ENCODE data around the gene EFNB1. TPM values are rescaled to one million over a fixed set of nuclear protein-coding genes. Genes with fewer than 3 reads are reported as not detected.

EFNB1 gene
- total RNA-seq, 1 experiment from 2014 or later, result 14.9 TPM

DNA sequence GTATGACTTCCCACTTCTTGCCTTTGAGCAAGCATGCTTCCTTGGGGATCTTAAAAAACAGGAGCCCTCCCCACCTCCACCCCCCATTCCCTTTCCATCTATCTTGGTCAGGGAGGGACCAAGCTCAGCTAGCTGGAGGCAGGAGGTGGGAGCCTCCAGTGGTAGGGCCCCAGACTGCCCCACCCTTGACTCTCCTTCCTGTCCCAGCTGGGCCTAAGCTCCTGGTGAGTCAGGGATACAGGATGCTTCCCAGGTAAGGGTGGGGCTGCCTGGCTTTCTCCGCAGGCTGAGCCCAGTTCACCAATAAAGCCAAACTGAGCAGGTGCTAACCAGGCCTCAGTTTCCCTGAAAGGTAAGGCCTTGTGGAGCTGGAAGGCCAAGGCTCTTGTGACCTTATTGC, 15.2 kb downstream of the EFNB1 start:
- no peak for DNase-seq (ENCODE audit: low read depth)

DNA sequence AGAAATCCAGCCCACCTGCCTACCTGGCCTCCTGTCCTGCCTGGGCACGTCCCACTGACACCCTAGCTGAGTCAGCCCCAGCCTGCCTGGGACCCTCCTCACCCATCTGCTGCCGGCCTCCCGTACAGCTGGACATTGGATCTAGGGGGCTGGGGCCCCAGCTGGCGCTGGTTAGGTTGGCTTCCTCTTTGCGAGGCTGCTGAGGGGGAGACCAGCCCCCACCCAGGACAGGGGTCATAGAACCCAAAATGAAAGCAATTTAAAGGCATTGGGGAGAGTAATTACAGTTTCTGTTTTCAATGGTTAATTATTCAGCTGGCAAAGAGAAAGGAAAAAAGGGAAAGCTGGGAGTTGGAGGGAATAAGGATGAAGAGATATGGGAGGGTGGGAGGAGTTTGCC, 15.8 kb downstream of the EFNB1 start:
- DNase-seq (ENCODE audit: low read depth), result no peak

DNA sequence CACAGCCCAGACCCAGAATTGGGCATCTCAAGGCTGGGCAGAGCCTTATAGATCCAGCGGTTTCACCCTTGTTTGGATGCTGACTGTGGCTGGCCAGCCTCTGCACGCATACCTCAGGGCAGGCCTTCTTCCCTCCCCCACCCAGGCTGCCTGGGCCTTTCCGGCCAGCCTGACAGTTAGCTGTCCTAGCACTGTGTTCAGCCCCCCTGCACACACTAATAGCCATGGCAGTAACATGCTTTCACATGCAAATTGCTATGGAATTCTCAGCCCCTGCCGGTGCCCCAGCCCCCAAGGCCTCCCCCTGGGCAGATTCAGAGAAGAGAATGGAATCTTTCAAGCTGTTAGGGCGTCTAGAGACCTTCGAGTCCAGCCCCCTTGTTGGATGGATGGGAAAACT, 17.7 kb downstream of the EFNB1 start:
- no peak for DNase-seq (ENCODE audit: low read depth)

DNA sequence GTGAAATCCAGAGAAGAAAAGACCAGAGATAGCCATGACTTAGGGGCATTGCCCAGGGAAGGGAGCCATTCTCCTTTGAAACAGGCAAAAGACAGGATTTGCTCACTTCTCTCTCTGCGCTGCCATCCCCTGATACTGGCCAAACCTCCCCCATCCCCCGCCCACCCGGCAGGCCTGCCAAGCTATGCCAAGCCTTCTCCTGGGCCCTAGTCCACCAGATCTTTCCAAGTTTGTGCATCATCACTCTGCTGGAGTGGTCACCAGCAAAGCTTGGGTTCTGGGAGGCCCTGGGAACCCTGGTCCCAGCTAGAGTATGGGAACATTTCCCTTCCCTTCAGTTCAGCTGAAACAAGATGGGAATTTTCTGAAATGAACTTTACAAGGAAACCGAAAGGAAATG, 18.4 kb downstream of the EFNB1 start:
- no peak for DNase-seq (ENCODE audit: low read depth)

DNA sequence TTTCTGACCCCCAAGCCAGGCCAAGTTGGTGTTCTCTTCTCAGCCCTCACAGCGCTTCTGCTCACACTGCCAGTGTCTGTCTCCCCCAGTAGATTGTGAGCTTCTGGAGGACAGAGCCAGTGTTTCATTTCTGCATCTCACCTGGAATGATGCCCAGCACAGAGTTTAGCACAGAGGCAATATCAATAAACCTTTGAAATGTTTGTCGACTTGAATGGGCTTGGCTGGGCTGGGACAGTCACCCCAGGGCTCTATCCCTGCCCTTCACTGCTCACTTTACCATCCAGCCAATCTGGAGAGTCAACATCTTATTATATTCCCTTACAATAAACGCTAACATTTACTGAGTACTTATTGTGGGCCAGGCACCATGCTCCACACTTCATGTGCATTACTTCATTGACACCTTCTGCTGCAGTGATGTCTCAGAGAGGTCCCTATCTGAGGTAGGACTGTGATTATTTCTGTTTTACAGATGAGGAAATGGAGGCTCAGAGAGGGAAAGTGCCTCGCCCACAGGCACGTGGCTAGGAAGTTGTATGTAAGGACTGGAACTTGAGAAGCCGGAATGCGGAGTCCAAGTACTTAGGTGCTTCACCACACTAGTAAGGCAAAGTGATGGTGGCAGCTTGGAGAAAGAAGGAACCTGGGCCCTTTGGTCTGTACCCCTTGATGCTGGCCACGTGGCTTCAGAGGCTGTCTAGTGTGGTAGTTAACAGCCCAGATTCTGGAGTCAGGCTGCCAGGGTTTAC, 19.5 kb downstream of the EFNB1 start:
- DNase-seq (ENCODE audit: low read depth), result no peak

DNA sequence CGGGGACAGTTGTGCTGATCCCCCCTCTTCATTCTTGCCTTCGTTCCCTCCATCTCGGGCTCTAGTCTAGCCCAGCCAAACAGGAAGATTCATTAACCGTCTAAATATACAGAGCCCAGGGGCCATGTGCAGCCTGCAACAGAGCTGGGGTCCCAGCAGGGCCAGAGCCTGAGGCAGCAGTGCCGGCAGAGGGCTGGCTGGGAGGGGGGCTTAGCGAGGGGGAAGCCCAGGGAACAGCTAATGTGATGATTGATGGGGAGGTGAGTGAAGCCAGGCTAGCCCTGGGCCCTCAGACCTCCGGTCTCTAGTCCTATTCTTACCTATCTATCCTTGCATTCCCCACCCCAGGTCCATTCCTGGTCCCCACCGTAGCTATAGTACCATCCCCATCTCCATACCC, 22.3 kb downstream of the EFNB1 start:
- DNase-seq (ENCODE audit: low read depth), result no peak

DNA sequence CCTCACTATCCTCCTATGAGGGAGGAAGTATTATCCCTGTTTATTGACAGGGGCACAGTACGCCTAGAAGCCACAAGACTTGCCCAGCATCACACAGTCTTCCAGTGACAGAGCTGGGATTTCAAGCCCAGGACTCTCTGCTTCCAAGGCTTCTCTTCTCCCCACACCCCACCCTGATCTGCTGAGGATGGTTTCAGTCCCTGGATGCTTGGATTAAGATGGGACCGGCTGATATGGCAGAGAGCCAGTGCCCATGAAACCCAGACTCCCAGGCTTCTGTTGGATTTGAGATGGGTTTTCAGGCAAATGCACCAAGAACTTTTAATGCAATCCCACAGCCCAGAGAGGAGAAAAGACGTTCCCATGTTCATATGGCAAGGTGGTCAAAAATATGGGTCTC, 23.2 kb downstream of the EFNB1 start:
- DNase-seq (ENCODE audit: low read depth), result no peak

DNA sequence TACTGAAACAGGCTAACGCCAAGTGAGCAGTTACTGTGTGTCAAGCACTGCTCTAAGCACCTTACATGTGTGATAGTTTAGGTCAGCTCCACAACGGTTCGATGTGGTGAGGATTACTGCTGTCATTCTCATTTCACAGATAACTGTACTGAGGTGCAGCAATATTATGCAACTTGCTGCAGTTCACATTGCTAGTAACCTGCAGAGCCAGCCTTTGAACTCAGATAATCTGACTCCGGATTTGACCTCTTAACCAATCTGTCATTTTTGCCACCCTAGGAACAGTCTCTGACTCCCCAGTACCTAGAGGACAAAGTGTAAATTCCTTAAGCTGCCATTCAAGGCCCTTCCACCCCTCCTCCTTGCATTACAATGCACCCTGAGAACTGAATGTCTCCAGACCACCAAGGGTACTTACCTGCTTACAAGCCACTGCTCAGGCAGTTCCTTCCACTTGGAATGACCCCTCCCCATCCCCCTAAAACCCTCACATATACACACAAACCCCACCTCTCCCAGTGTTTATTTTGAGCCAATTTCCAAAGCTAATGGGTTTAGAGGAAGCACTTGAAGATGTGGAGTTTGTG, 24.9 kb downstream of the EFNB1 start:
- no peak for DNase-seq (ENCODE audit: low read depth)

DNA sequence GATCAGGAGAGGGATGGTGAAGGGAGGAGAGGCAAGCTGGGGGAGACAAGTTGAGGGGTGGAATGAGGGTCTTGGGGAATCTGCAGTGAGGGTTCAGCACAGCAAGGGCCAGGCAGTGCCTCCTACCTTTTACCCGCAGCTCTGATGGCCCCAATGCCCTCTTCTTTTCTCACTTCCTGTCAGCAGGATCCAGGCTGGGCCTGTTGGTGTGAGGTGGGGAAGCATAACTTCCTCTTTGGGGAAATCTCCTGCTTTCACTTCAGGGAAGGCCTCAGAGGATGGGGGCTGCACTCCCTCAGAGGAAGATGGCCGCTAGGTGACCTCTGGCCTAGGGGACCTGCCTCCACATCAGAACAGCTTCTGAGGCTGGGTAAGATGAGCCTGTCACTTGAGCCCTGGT, 36.5 kb downstream of the EFNB1 start:
- DNase-seq (ENCODE audit: low read depth), result no peak

DNA sequence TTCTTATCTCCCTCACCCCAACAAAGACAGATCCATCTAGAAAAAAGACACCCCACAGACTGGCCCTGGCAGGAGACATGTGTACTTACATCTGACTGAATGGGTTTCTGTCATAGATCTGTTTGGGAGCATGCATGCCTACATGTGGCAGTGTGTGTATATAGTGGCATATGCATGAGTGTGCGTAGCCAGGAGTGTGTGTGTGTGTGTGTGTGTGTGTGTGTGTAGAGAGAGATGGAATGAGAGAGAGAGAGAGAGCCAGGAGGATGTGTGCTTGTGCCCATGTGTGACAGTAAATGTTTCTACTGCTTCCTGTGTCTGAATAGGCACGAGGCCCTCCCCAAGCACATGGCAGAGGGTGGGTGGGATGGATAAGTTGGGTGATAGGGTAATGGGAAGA, 37.1 kb downstream of the EFNB1 start:
- DNase-seq (ENCODE audit: low read depth), result no peak

DNA sequence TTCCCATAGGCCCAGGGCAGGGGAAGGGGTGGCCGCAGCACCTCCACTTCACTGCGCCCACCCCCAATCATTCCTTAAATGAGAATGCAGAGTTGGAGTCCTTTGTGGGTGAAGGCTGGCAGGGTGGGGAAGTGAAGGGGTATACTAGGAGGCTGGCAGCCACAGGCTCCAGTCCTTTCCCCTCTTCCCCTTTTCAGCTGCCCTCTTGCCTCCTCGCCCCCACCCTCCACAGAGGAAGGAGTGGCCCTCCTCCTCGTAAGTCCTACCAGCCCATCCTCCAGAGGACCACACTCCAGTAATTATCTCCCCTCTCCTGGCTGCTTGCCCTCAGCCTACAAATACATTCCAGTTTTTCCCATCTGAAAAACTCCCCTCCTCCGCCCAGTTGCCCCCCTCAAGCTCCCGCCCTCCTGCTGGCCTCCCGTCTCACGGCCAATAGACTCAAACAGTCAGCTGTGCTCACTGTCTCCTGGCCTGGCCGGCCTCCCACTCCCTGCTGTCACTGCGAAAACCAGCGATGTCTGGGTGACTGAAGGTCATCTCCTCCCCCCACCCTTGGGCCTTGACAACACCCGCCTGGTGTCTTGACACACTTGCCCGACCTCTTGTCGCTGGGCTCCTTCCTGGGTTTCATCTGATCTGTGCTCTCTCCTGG, 38.8 kb downstream of the EFNB1 start:
- DNase-seq (ENCODE audit: low read depth), result no peak

DNA sequence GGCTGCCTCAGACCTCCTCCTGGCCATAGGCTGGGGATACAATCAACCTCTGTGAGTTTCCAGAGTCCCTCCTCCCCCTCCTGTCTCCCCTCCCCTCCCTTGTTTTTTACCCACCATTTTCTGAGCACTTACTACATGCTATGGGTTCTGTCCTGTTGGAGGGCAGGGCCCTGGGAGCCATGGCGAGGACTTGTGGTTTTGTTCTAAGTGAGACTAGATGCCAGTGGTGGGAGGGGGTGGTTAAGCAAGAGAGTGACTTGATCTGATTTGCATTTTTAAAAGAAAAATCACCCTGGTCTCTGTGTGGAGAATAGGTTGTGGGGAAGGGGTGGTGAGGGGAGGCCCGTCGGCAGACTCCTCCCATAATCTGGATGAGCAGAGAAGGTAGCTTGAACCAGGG, 39.5 kb downstream of the EFNB1 start:
- DNase-seq (ENCODE audit: low read depth), result no peak

DNA sequence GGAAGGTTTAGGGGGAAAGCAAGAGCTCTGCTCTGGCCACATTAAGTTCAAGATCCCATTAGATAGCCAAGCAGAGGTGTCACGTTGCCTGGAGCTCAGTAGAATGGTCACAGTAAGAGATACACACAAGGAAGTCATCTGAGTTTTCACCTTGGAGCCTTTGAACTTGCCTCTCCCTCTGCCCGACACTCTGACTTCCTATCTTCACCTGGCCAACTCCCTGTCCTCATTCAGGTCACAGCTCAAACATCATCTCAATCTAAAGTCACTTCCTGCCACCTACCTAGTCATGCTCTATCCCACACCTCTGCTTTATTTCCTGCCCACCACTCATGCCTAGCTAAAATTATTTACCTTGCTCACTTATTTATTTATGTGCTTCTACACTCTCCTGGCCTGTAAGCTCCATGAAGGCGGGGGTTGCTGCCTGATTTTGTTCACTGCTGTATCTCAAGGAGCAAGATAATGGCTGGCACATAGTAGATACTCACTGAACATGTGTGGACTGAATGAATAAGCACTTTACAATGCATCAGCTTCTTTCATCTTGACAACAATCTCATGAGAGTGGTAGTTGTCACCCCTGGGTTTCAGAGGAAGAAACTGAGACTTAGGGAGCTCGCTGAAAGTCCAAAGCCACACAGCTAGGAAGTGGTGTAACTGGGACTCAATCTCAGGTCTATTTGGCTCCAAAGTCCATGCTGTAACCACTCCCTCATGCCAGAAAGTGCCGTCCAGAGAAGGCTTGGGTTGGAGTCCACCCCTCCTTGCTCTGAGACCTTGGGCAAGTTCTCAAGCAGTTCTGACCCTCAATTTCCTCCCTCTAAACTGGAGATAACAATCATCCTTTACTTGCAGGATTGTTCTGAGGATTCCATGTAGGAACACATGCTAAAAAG, 40.3 kb downstream of the EFNB1 start:
- no peak for DNase-seq (ENCODE audit: low read depth)

DNA sequence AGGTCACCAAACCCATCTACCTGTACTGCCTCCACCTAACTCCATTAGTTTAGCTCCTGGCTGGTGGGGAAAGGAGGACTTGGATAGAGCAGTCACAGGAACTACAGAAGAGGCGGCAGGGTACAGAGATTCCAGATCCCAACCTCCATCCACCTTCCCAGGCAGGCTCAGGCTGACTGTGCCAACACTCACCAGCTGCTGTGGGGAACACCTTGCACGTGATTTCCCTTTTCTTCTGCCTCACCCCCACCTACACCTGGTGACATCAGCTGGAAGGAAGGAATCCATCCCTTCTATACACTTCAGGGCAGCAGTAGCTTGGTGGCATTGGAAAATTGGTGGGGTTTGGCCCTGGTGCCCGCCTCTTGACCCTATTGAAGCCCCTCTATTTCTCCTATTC, 41.5 kb downstream of the EFNB1 start:
- no peak for DNase-seq (ENCODE audit: low read depth)

DNA sequence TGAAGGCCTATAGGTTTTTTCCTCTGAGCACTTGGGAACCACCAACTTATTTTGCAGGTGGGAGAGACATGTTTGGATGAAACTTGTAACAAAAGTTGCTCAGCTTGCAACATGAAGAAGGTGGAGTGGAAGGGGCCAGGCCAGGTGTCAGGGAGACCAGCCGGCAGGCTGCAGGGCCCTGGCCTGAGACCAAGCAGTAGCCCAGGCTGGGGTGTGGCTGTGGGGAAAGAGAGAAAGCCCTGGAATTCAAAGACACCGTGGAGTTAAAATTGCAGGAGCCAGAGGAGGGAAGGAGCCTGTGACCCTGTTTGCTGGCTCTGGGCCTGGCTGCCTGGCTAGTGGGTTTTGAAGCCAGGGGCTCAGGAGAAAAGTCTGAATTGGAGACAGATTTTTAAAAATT, 43.4 kb downstream of the EFNB1 start:
- no peak for DNase-seq (ENCODE audit: low read depth)

DNA sequence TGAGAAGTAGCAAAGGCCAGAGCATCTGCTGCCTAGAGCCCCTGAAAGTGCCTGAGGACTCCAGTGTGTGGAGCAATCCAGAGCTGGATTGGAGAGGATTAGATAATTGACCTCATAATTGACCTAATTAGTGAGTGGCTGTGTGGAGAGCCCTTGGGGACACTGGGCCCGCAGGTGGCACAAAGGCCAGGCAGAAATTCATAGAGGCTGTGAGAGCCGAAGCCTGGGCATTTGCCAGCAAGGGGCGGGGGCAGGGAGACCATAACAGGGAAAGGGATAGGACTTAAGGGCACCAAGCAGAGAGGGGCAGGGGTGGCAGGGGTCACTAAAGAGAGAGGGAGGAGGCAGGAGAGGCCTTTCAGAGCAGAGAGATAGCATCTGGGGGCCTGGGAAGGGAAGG, 45.3 kb downstream of the EFNB1 start:
- no peak for DNase-seq (ENCODE audit: low read depth)

DNA sequence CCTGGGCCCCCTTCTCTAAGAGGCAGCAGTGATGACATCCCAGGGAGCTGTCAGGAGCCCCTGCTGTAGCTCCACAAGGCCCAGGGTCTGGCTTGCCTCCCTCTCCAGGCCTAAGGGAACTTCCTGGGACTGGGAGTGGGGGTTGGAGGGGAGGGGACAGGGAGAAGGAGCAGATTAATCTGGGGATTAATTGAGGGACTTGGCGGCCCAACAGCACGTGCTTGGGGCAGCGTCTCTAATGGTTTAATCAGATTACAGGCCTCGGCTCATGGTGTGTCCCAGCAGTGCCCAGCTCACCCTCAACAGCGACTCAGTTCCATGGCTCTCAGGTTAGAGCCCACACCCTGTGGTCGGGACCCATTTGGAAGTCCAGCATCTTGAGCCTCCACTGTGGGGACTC, 47.9 kb downstream of the EFNB1 start:
- no peak for DNase-seq (ENCODE audit: low read depth)

DNA sequence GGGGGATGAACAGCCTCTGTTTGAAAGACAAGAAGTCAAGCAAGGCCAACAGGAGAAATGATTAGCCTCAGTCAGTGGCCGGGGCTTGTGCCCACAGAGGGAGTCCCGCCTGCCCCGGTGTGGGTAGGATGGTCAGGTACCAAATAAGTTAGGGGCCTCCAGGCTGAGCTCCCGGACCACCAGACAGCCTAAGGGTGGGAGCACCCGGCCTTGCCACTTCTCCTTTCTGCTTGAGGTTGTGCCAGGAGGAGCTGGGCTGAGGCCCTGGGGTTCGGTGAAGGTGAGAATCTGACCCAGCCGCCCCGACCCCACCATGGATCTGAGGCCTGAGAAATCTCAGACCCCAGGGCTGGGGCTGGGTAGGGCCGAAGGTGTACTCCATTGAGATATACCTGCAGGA, 48.8 kb downstream of the EFNB1 start:
- no peak for DNase-seq (ENCODE audit: low read depth)

DNA sequence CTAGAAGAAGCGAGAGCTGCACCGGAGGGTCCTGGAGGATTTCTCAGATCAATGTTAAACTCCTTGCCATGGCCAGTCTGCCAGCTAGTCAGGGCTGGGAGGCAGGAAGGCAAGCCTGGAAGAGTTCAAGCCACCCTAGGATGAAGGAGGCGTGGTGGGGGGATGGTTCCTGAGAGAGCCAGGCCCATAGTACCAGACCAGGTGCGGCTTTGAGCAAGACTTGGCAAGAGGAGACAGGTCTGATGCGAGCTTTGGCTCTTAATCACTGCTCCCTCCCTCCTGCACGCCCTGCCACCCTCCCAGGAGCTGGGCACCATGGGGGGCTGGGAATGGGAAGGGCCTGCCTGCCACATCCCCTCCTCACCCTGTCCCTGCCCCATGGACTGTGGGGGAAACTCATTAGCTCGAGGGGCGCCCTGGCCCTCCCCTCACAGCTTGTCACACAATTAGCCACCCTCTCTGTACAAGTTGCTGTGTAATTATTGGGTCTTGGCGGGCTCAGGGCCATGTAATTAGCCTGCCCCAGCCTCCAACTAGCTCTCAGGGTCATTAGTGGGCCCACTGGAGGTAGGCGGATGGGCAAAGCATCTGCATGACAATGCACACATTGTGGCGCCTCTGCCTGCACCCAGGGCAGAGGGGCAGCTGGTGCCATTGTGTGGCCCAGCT, 50.3 kb downstream of the EFNB1 start:
- no peak for DNase-seq (ENCODE audit: low read depth)

DNA sequence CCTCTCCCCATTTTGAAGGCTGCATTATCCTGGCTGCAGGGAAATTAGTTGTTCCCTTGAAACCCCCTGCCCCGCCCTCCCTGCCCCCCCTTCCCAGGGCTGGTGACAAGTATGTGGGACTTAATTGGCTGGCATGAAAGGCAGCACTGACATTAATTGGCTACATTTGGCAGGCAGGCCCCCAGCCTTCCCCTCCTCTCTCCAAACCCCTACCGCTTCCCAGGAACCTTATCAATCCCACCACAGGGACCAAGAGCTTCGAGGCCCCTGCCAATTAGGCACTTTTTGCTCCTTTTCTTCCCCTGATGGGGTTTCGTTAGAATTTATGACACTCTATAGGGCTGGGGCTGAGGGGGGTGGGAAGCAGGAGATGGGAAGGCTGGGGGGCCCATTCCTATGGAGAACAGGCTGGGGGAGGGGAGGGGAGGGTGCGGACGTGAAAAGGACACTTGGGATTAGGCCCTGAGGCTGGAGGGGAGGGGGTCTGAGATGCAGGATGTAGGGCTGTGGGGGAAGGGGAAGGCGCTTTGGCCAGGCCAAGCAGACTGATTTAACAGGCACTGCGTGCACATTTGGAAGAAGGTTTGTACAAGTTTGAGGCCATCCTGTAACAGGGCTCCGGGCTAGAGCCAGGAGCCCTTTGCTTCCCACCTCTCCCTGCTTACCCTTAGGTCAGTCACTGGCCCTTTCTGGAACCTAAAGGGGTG, 52.2 kb downstream of the EFNB1 start:
- DNase-seq (ENCODE audit: low read depth), result no peak

DNA sequence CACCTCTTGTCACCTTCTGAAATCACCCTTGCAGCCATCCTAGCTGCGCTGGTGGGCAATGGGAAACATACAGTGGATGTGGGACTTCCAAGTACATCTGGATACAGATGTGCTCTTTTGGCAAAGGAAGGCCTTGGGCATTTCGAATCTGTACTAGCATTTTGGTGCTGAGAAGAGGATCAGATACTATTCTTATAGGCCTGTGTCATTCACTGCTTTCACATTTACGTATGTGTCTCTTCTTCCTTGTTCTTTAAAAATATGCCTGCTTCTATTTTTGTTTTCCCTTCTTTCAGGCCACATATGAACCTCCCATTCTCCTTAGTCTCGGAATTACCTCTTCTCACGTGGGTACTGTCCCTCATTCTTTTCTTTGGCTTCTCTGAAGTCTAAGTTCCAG, 53.1 kb downstream of the EFNB1 start:
- DNase-seq (ENCODE audit: low read depth), result no peak

Data from Daoy (cell line).